ENCODE data around the gene PRRT1.

- TF ChIP-seq POLR2A (IDR thresholded peaks at IDR 0.05; ENCODE audit: low read depth, low read length) (peak; percentile 82), TAF1 (IDR thresholded peaks at IDR 0.05; ENCODE audit: low read depth, low read length) (peak; percentile 64; the same call in 1 of the 2 replicates), POLR2AphosphoS5 (IDR thresholded peaks at IDR 0.05; ENCODE audit: low read depth, low read length) (peak; percentile 86), PAX5 (IDR thresholded peaks at IDR 0.05; ENCODE audit: insufficient read depth, low read length, severe bottlenecking) (no peak)
Measured at GRCh38 chr6:32195902-32196681, 44.4 kb upstream of the PRRT1 start.
